ENCODE measurements around the gene SIRT4. TPM values are rescaled to one million over a fixed set of nuclear protein-coding genes. Genes with fewer than 3 reads are reported as not detected.

The SIRT4 gene
- total and polyA plus RNA-seq, 2 of the 13 experiments (the other 11 are each of a cell fraction or from before 2014, with no cell fraction given), result 3.4 to 5.8 TPM

DNA sequence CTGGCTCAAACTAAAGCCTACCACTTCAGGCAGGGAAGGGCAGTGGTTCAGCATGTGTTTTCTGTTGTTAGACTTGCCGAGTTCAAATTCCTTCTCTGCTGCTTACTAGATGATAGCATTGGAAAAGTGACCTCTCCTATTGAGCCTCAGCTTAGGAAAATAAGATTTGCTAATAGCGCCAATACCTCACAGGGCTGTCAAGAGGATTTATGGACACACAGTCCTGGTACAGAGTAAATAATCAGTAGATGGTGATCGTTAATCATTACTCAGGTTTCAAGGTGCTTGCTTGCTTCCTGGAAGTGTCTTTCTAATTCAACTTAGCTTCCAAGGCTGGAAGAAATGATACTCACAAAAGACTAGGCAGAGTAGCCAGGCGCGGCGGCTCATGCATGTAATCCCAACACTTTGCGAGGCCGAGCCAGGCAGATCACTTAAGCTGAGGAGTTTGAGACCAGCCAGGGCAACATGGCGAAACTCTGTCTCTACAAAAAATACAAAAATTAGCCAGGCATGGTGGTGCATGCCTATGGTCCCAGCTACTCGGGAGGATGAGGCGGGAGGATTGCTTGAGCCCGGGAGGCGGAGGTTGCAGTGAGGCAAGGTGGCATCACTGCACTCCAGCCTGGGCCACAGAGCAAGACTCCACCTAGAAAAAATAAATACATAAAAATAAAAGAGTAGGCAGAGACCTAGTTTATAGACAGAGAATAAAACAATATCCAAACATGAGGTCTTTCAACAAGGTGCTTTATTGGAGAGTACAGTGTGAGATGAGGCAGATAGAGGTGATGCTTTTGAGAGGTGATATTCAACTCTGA lies 19.5 kb downstream of the SIRT4 start (continued):
- TF ChIP-seq MTERF4 (CRISPR knock-in tag; IDR thresholded peaks at IDR 0.05) (no peak), ZBTB42 (CRISPR knock-in tag; IDR thresholded peaks at IDR 0.05) (no peak), TP53 (CRISPR knock-in tag; conservative IDR thresholded peaks at IDR 0.05) (0 out of 2 replicates have a peak, but pooled peaks have one; percentile 41), ZNF766 (CRISPR knock-in tag; IDR thresholded peaks at IDR 0.05; ENCODE audit: borderline replicate concordance) (no peak), FOXP1 (IDR thresholded peaks at IDR 0.05) (no peak), FOXP1 (CRISPR knock-in tag; IDR thresholded peaks at IDR 0.05) (peak; percentile 74), ZNF75D (CRISPR knock-in tag; IDR thresholded peaks at IDR 0.05; ENCODE audit: borderline replicate concordance) (no peak), XBP1 (CRISPR knock-in tag; IDR thresholded peaks at IDR 0.05) (no peak), TBX2 (CRISPR knock-in tag; IDR thresholded peaks at IDR 0.05; ENCODE audit: borderline replicate concordance) (no peak; the same call in none of the 2 replicates), SAFB2 (CRISPR knock-in tag; IDR thresholded peaks at IDR 0.05; ENCODE audit: borderline replicate concordance, low read depth) (peak; percentile 21; the same call in 1 of the 2 replicates), SRSF1 (optimal IDR thresholded peaks at IDR 0.05; ENCODE audit: low read depth, low read length) (no peak), HDAC1 (CRISPR knock-in tag; IDR thresholded peaks at IDR 0.05) (peak; percentile 73), ZNF274 (CRISPR knock-in tag; IDR thresholded peaks at IDR 0.05) (no peak), BCLAF1 (IDR thresholded peaks at IDR 0.05) (no peak), ZNF614 (CRISPR knock-in tag; IDR thresholded peaks at IDR 0.05; ENCODE audit: borderline replicate concordance) (peak; percentile 74), TBX3 (IDR thresholded peaks at IDR 0.05; ENCODE audit: borderline replicate concordance) (no peak), KLF12 (CRISPR knock-in tag; IDR thresholded peaks at IDR 0.05; ENCODE audit: borderline replicate concordance) (no peak), ZFY (CRISPR knock-in tag; IDR thresholded peaks at IDR 0.05) (peak; percentile 15; the same call in 1 of the 2 replicates), ZFP36L1 (CRISPR knock-in tag; IDR thresholded peaks at IDR 0.05) (no peak), SMARCE1 (IDR thresholded peaks at IDR 0.05; ENCODE audit: borderline replicate concordance) (no peak)
- TF ChIP-seq, protein P1, sequence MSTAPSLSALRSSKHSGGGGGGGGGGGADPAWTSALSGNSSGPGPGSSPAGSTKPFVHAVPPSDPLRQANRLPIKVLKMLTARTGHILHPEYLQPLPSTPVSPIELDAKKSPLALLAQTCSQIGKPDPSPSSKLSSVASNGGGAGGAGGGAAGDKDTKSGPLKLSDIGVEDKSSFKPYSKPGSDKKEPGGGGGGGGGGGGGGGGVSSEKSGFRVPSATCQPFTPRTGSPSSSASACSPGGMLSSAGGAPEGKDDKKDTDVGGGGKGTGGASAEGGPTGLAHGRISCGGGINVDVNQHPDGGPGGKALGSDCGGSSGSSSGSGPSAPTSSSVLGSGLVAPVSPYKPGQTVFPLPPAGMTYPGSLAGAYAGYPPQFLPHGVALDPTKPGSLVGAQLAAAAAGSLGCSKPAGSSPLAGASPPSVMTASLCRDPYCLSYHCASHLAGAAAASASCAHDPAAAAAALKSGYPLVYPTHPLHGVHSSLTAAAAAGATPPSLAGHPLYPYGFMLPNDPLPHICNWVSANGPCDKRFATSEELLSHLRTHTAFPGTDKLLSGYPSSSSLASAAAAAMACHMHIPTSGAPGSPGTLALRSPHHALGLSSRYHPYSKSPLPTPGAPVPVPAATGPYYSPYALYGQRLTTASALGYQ (CRISPR knock-in tag; IDR thresholded peaks at IDR 0.05), result peak; percentile 70
- TF ChIP-seq, protein P2, sequence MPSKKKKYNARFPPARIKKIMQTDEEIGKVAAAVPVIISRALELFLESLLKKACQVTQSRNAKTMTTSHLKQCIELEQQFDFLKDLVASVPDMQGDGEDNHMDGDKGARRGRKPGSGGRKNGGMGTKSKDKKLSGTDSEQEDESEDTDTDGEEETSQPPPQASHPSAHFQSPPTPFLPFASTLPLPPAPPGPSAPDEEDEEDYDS (CRISPR knock-in tag; IDR thresholded peaks at IDR 0.05), result peak; percentile 59
- TF ChIP-seq, protein P3, sequence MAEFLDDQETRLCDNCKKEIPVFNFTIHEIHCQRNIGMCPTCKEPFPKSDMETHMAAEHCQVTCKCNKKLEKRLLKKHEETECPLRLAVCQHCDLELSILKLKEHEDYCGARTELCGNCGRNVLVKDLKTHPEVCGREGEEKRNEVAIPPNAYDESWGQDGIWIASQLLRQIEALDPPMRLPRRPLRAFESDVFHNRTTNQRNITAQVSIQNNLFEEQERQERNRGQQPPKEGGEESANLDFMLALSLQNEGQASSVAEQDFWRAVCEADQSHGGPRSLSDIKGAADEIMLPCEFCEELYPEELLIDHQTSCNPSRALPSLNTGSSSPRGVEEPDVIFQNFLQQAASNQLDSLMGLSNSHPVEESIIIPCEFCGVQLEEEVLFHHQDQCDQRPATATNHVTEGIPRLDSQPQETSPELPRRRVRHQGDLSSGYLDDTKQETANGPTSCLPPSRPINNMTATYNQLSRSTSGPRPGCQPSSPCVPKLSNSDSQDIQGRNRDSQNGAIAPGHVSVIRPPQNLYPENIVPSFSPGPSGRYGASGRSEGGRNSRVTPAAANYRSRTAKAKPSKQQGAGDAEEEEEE (CRISPR knock-in tag; IDR thresholded peaks at IDR 0.05; ENCODE audit: borderline replicate concordance), result no peak

Data from HepG2 (cell line).